Thoracic aorta (tissue), 2 donors: ENCODE data around the gene ZNF836. TPM values are rescaled to one million over a fixed set of nuclear protein-coding genes. Genes with fewer than 3 reads are reported as not detected.

Experiments used
- ATAC-seq: fragments of 150-250 bp; one replicate; pipeline ENCODE4 v1.8.0; 2017; ENCODE audit warnings: low read depth; ENCODE audit not compliant: insufficient number of reproducible peaks, low FRiP score
- DNase-seq: peaks from one replicate; pipeline ENCODE4 v3.0.0-alpha.2; 2020; ENCODE audit warnings: low spot score
- H3K27ac ChIP-seq, 2 donors: fragments of 200-600 bp; sonication (generic); 1 replicate in 1 of 2; 2 replicates in 1 of 2; pipeline ENCODE4 v1.5.1; 2016; ENCODE audit warnings: mild to moderate bottlenecking in 2 of 2, moderate library complexity in 2 of 2
- H3K27me3 ChIP-seq: fragments of 200-600 bp; sonication (generic); replicated peaks from 2 replicates; pipeline ENCODE4 v1.6.0; 2016; ENCODE audit warnings: mild to moderate bottlenecking; ENCODE audit not compliant: insufficient read depth
- H3K36me3 ChIP-seq: fragments of 200-600 bp; sonication (generic); one replicate; pipeline ENCODE4 v1.5.1; 2016
- H3K4me1 ChIP-seq, 2 donors: fragments of 200-600 bp; sonication (generic); 1 replicate in 1 of 2; 2 replicates in 1 of 2; pipeline versions ENCODE4 v1.5.1 to v1.6.0; 2016; ENCODE audit warnings: low read depth in 2 of 2, mild to moderate bottlenecking in 1 of 2; ENCODE audit not compliant: control insufficient read depth in 1 of 2
- H3K4me3 ChIP-seq: fragments of 200-600 bp; sonication (generic); 2 replicates; pipeline ENCODE4 v1.5.1; 2016; ENCODE audit warnings: mild to moderate bottlenecking
- H3K9me3 ChIP-seq: fragments of 200-600 bp; sonication (generic); 2 replicates; pipeline ENCODE4 v1.5.1; 2016
- total RNA-seq, 2 donors: library from RNA; depleted of rRNA; stranded (reverse); fragments of >200 nt; gene quantifications; one replicate each; pipeline versions ENCODE4 v1.1.0 to v1.2.3, GENCODE V29; 2016
- TF ChIP-seq, protein P1 (sequence below): fragments of 200-600 bp; sonication (generic); IDR thresholded peaks from one replicate; pipeline ENCODE4 v1.5.1; 2019; ENCODE audit warnings: antibody characterized with exemption

The ZNF836 gene
- total RNA-seq, 2 donors from 2014 or later, result 8.4 to 29.3 TPM

DNA sequence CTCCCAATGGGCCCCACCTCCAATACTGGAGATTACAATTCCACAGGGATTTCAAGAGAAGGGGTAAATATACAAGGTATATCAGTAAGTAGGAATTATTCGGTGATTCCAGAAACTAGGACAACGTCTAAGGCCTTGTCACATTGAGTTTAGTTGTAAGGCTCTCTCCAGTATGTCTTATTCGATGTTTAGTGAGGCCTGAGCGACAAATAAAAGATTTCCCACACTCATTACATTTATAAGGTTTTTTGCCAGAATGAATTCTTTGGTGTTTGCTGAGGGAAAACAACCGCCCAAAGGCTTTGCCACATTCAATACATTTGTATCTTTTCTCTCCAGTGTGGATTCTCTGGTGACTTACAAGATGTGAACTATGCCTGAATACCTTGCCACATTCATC is 56.7 kb downstream of the ZNF836 start:
- H3K9me3 ChIP-seq, result peaks cover 99% of the 10 kb centered on the region
- no peaks in the 10 kb centered on the region for H3K4me1 ChIP-seq
- TF ChIP-seq, protein P1, sequence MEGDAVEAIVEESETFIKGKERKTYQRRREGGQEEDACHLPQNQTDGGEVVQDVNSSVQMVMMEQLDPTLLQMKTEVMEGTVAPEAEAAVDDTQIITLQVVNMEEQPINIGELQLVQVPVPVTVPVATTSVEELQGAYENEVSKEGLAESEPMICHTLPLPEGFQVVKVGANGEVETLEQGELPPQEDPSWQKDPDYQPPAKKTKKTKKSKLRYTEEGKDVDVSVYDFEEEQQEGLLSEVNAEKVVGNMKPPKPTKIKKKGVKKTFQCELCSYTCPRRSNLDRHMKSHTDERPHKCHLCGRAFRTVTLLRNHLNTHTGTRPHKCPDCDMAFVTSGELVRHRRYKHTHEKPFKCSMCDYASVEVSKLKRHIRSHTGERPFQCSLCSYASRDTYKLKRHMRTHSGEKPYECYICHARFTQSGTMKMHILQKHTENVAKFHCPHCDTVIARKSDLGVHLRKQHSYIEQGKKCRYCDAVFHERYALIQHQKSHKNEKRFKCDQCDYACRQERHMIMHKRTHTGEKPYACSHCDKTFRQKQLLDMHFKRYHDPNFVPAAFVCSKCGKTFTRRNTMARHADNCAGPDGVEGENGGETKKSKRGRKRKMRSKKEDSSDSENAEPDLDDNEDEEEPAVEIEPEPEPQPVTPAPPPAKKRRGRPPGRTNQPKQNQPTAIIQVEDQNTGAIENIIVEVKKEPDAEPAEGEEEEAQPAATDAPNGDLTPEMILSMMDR, result no peak
- H3K27me3 ChIP-seq, result no peaks in the 10 kb centered on the region
- no peak overlapping the region for H3K27ac ChIP-seq
- ATAC-seq, result no peak
- no peak for DNase-seq
- H3K36me3 ChIP-seq, result peaks cover 47% of the 10 kb centered on the region
- H3K4me3 ChIP-seq, result peak overlapping the region; percentile 35

DNA sequence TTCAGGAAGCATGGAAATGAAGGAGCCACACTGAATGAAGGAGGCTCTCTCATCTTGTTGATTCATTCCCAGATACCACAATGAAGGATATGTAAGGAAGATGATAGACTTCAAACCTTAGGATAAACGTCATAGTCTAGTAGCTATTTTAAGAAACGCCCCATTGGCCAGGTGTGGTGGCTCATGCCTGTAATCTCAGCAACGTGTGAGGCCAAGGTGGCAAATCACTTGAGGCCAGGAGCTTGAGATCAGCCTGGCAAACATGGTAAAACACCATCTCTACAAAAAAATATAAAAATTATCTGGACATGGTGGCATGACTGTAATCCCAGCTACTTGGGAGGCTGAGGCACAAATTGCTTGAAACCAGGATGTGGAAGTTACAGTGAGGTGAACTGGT is 58.8 kb downstream of the ZNF836 start:
- H3K36me3 ChIP-seq, result peaks cover 28% of the 10 kb centered on the region
- no peaks in the 10 kb centered on the region for H3K4me1 ChIP-seq
- no peaks in the 10 kb centered on the region for H3K27me3 ChIP-seq
- peaks cover 99% of the 10 kb centered on the region for H3K9me3 ChIP-seq
- no peak for ATAC-seq
- no peak for DNase-seq
- no peak overlapping the region for H3K4me3 ChIP-seq
- TF ChIP-seq, protein P1, result no peak
- no peak overlapping the region for H3K27ac ChIP-seq

DNA sequence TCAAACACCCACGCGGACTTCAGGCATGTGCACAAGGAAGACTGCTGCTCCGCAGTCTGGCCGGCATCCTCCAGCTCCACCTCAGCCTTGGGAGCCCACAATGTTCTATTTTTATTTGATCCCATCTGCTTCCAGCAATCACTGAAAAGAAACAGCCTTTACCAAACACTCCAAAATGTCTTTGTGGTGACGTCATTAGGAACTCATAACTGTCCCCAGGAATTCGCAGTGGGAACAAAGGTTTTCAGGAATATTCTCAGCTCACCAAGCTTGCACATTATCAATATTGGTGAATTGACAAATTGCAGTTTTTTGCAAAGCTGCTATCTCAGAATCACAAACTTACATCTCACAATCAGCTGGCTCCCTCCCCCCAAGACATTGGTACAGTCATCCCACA is 60.6 kb downstream of the ZNF836 start:
- TF ChIP-seq, protein P1, result no peak
- Histone ChIP-seq H3K27ac (no peak overlapping the region), H3K9me3 (peaks cover 97% of the 10 kb centered on the region), H3K36me3 (peaks cover 11% of the 10 kb centered on the region), H3K4me1 (no peaks in the 10 kb centered on the region), H3K4me3 (no peak overlapping the region), H3K27me3 (no peaks in the 10 kb centered on the region)
- no peak for DNase-seq
- ATAC-seq, result no peak

Other genes starting within 250 kb of the ZNF836 start
- gene ZNF613, start 244.1 kb downstream of the ZNF836 start, total RNA-seq, result 1 to 10 TPM; 2.0 to 2.2 TPM
- 10 to 100 TPM in 1 of 2 donors, 1 to 10 TPM in 1; 7.3 to 15.4 TPM for gene ZNF350, start 184.8 kb downstream of the ZNF836 start, total RNA-seq
- gene ZNF615, start 163.4 kb downstream of the ZNF836 start, total RNA-seq, result 10 to 100 TPM in 1 of 2 donors, 1 to 10 TPM in 1; 4.7 to 19.8 TPM
- 10 to 100 TPM in 1 of 2 donors, 1 to 10 TPM in 1; 3.9 to 11.6 TPM for gene ZNF614, start 143.2 kb downstream of the ZNF836 start, total RNA-seq
- 10 to 100 TPM in 1 of 2 donors, 1 to 10 TPM in 1; 8.9 to 30.1 TPM for gene ZNF432, start 122.8 kb downstream of the ZNF836 start, total RNA-seq
- 100 to 1,000 TPM in 1 of 2 donors, 10 to 100 TPM in 1; 46.3 to 105 TPM for gene ZNF841, start 75.9 kb downstream of the ZNF836 start, total RNA-seq
- 1 to 10 TPM; 2.8 to 6.2 TPM for gene ZNF616, start 31.7 kb downstream of the ZNF836 start, total RNA-seq
- 100 to 1,000 TPM; 153 to 252 TPM for gene PPP2R1A, start 18.4 kb upstream of the ZNF836 start, total RNA-seq
- 10 to 100 TPM in 1 of 2 donors, 1 to 10 TPM in 1; 6.8 to 16.9 TPM for gene ZNF766, start 98.0 kb upstream of the ZNF836 start, total RNA-seq
- gene ZNF480, start 125.5 kb upstream of the ZNF836 start, total RNA-seq, result 1 to 10 TPM; 4.6 to 8.5 TPM
- 1 to 10 TPM; 1.1 to 1.8 TPM for gene ZNF610, start 164.6 kb upstream of the ZNF836 start, total RNA-seq
- gene ZNF880, start 198.3 kb upstream of the ZNF836 start, total RNA-seq, result 10 to 100 TPM; 14.6 to 23.7 TPM
- 10 to 100 TPM; 31.7 to 43.4 TPM for gene ZNF528, start 226.2 kb upstream of the ZNF836 start, total RNA-seq